NCI-H748 treated with DMSO at 0.1 percent for 48 hours (cell line): ENCODE data around the gene IFNA21.
"Not testable (repeated sequence)": the region's sequence is repeated elsewhere in the genome, so short reads cannot be mapped to it uniquely, and the experiment has no call there.

Experiments
- DNase-seq: peaks from one replicate; lab custom pipeline; 2025; lab: John Stamatoyannopoulos, UW

IFNA21 gene

GRCh38 chr9:21166560-21166959 lies at the start of gene IFNA21:
Gene IFNA21 (minus strand): TSS chr9:21166660. CDS start chr9:21166612, 48 bp downstream.
- DNase-seq = not testable (repeated sequence)

GRCh38 chr9:21213411-21214326 lies 47.2 kb upstream of the IFNA21 start:
- DNase-seq = not testable (repeated sequence)

DNA sequence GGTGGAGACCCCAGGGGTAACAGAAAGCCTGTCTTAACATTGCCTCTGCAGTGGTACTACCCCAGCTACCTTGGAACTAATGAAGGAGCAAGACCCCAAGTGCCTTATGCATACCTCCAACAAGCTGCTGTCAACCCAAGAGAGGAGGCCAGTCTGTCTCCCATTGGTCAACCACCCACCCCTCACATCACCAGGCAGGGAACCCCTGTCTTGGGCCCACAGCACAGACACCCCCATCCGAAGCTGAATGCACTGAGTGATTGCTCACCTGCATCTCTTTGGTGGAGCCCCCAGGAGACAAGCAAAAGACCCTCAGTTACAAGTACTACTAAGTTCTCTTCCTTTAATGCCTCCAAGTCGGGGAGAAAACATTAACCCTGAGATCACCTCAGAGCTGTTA lies 45.7 kb upstream of the IFNA21 start:
- DNase-seq = not testable (repeated sequence)

- DNase-seq = not testable (repeated sequence)
These were observed 44.3 kb upstream of the IFNA21 start for GRCh38 chr9:21210782-21211181.

- no peak for DNase-seq
These were observed 43.9 kb upstream of the IFNA21 start for GRCh38 chr9:21210311-21210710.

- not testable (repeated sequence) for DNase-seq
These were observed 40.6 kb upstream of the IFNA21 start, which contains the start of gene IFNA10 for GRCh38 chr9:21207043-21207442. Gene IFNA10 (minus strand): TSS chr9:21207143. CDS start chr9:21207097, 46 bp downstream.

- DNase-seq = no peak
These were observed 38.7 kb upstream of the IFNA21 start for GRCh38 chr9:21205204-21205603.

- DNase-seq = not testable (repeated sequence)
These were observed 35.6 kb upstream of the IFNA21 start, which contains the start of gene IFNA7 for GRCh38 chr9:21202105-21202504. Gene IFNA7 (minus strand): TSS chr9:21202205. CDS start chr9:21202165, 40 bp downstream.

GRCh38 chr9:21194867-21195776 lies 28.7 kb upstream of the IFNA21 start:
- peak; percentile 1 for DNase-seq

- not testable (repeated sequence) for DNase-seq
These were observed 21.0 kb upstream of the IFNA21 start, which contains the start of gene IFNA4 for GRCh38 chr9:21187487-21187886. Gene IFNA4 (minus strand): TSS chr9:21187587. CDS start chr9:21187531, 56 bp downstream.

GRCh38 chr9:21182810-21183736 lies 16.6 kb upstream of the IFNA21 start:
- DNase-seq = not testable (repeated sequence)

DNA sequence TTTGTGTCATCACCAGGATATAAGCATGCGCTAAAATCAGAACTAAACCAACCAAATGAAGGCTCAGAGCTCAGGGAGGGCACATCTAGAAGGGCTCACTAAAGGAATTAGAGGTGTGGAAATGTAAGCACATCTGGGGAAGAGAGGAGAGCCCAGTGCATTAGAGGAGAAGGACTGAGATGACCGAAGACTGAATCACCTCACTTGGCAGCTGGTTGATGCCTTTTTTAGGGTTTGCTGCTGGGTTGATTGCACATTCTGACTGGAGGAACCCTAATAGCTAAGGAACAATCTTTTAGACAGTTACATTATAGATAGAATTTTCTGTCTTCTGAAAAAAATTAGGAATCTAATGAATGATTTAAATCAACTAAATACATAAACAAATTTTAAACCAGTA lies 8.2 kb upstream of the IFNA21 start:
- DNase-seq = no peak

GRCh38 chr9:21172156-21172555 lies 5.7 kb upstream of the IFNA21 start:
- DNase-seq = no peak

DNA sequence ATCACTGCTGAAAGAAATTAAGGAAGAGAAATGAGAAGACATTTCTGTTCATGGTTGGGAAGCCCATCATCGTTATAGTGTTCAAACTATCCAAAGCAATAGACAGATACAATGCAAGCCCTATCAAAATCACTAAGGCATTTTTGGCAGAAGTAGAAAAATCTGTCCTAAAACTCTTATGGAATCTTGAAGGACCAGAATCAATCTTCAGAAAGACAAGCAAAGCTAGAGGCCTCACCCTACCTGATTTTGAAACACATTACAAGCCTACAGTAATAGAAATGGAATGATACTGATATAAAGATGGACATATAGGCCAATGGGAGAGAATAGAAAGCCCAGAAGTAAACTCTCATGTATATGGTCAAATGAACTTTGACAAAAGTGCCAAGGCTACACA lies 4.9 kb upstream of the IFNA21 start:
- DNase-seq = no peak

GRCh38 chr9:21165516-21165915 lies 944 bp downstream of the IFNA21 start:
- no peak for DNase-seq

DNA sequence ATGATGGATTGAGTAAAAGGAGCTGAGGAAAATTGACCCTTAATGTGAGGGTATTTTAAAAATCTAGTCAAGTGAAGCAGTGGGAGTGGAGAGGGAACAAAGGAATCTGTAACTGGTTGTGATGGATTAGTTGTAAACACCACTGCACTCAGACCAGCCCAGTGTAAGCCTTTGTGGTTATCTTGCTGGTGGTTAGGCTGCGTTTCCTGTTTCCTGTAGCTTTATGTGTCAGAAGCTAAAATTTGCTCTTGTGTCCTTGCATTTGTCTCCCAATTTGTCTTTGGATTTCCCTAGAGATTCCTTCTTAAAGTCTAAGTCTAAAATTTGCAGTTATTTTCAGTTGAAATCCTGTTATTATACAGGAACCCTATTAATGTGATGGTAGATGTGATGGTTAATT lies 6.3 kb downstream of the IFNA21 start:
- DNase-seq = no peak

- DNase-seq = no peak
These were observed 11.0 kb downstream of the IFNA21 start for GRCh38 chr9:21155501-21155900.

DNA sequence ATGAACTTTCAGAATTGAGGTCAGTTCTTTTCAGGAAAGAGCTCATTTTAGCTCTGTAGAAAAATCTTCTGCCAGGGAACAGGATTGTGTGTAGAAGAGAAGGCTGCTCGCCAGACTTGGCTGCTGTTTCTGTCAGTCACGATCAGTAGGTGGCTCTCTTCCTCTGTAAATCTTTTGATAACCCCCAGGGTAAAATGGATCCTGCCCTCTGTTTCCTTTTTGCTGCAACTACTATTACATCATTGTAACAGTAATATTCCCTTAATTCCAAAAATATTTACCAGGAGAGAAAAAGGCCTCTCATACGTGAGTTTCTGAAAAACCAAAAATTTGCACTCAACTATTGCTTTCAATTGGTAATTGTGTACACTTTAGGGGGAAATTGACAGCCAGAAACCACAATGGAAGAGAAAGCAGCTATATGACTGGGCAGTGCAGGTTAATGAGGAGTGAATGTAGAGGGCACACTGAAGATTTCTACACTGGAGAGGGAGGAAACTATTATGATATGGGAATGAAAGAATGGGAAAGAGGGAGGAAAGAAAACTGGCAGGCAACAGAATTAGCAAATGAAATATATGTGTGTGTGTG lies 12.3 kb downstream of the IFNA21 start:
- no peak for DNase-seq

DNA sequence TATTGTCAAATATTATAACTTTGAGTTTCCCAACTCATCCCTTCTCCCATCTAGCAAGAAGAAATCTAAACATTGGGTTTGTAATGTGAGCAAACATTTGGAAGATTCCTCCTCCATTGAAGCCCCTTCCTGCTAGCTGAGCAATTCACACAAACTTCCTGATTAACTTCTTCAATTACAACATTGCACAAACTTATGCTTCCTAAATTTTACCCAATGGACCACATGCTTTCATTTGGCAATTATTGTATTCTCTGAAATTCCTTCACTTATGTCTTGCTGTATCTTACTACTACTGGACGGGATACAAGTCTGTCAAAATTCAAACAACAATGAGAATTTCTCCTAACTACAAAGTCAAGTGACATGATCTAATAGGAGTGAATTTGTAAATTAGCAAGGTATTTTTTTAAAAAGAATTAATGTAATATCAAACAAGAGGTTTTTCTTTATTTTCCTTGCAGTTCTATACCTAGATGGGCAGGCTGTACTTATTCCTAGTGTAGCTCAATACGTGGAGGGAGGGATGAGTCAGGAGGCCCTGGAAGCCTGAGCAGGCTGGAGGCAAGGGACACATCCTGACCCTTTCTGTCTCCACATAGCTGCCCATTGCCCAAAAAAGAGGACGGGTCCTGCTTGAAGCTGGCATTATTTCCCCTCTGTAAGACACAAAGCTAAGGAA lies 13.0 kb downstream of the IFNA21 start:
- DNase-seq = no peak

DNA sequence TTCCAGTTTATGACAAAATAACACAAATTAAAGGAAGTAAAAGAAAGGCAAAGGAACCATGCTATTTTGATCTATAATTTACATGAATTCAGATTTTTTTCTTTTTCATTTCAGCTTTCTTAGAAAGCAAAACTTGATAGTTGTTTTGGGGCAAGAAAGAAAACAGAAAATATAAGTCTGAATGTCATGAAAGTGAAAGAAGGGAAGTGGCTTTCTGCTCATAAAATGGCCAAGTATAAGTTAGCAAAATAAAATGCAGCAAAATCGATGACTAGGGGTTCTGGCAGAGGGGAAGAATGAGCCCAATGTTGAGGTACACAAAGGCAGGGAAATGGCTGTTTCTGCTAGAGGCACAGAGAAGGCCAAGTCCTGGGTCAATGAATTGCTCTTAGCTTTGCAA lies 21.9 kb downstream of the IFNA21 start:
- no peak for DNase-seq
